H9 (cell line): ENCODE measurements around the gene KCNH1. TPM values are rescaled to one million over a fixed set of nuclear protein-coding genes. Genes with fewer than 3 reads are reported as not detected.

Source experiments
- DNase-seq: peaks from one replicate; pipeline ENCODE4 v3.0.0-alpha.2; 2017
- H2AFZ ChIP-seq: one replicate; pipeline ENCODE4 v1.6.1; 2013; ENCODE audit warnings: mild to moderate bottlenecking, low read length, control low read depth, moderate library complexity
- H2AK5ac ChIP-seq: 2 replicates; pipeline ENCODE4 v1.6.1; 2013; ENCODE audit warnings: low read length, control low read depth, mixed read lengths; ENCODE audit not compliant: insufficient read length
- H2BK120ac ChIP-seq: one replicate; pipeline ENCODE4 v1.6.1; 2013; ENCODE audit warnings: low read depth, mild to moderate bottlenecking, low read length, control low read depth, inconsistent platforms; ENCODE audit not compliant: poor library complexity, severe bottlenecking
- H2BK12ac ChIP-seq: 2 replicates; pipeline ENCODE4 v1.6.1; 2013; ENCODE audit warnings: low read length, control low read depth, mixed read lengths, low read depth; ENCODE audit not compliant: insufficient read length
- H2BK15ac ChIP-seq: 2 replicates; pipeline ENCODE4 v1.6.1; 2013; ENCODE audit warnings: low read depth, low read length, control low read depth
- H2BK20ac ChIP-seq: one replicate; pipeline ENCODE4 v1.6.1; 2013; ENCODE audit warnings: low read depth, mild to moderate bottlenecking, low read length, control low read depth, inconsistent platforms; ENCODE audit not compliant: poor library complexity, severe bottlenecking
- H2BK5ac ChIP-seq: 2 replicates; pipeline ENCODE4 v1.6.1; 2013; ENCODE audit warnings: low read length, control low read depth, mixed read lengths; ENCODE audit not compliant: insufficient read length
- H3K14ac ChIP-seq: 2 replicates; pipeline ENCODE4 v1.6.1; 2013; ENCODE audit warnings: low read length, control low read depth; ENCODE audit not compliant: insufficient read depth
- H3K18ac ChIP-seq: 2 replicates; pipeline ENCODE4 v1.6.1; 2013; ENCODE audit warnings: low read depth, mild to moderate bottlenecking, mixed read lengths, low read length, control low read depth; ENCODE audit not compliant: insufficient read length
- H3K23ac ChIP-seq: 2 replicates; pipeline ENCODE4 v1.6.1; 2013; ENCODE audit warnings: low read length, control low read depth, mixed read lengths, low read depth; ENCODE audit not compliant: insufficient read length
- H3K23me2 ChIP-seq: 2 replicates; pipeline ENCODE4 v1.6.1; 2013; ENCODE audit warnings: low read depth, mild to moderate bottlenecking, mixed read lengths, low read length, control low read depth; ENCODE audit not compliant: insufficient read length, poor library complexity, severe bottlenecking
- H3K27ac ChIP-seq: 2 replicates; pipeline ENCODE4 v1.5.1; 2013; ENCODE audit warnings: low read length, control low read depth, mixed read lengths, low read depth; ENCODE audit not compliant: insufficient read length
- H3K27me3 ChIP-seq: 2 replicates; pipeline ENCODE4 v1.6.1; 2013; ENCODE audit warnings: low read length, control low read depth, inconsistent platforms; ENCODE audit not compliant: insufficient read depth
- H3K4ac ChIP-seq: 2 replicates; pipeline ENCODE4 v1.6.1; 2013; ENCODE audit warnings: low read depth, mild to moderate bottlenecking, control low read depth, inconsistent platforms, low read length, moderate library complexity
- H3K4me1 ChIP-seq: 2 replicates; pipeline ENCODE4 v1.6.1; 2013; ENCODE audit warnings: low read length, control low read depth, inconsistent platforms; ENCODE audit not compliant: insufficient read depth
- H3K4me2 ChIP-seq: 2 replicates; pipeline ENCODE4 v1.6.1; 2013; ENCODE audit warnings: low read length, control low read depth, mixed read lengths; ENCODE audit not compliant: insufficient read length, insufficient read depth
- H3K56ac ChIP-seq: 2 replicates; pipeline ENCODE4 v1.6.1; 2013; ENCODE audit warnings: low read depth, mild to moderate bottlenecking, mixed read lengths, low read length, control low read depth; ENCODE audit not compliant: insufficient read length
- H3K79me1 ChIP-seq: 2 replicates; pipeline ENCODE4 v1.6.1; 2013; ENCODE audit warnings: low read depth, mild to moderate bottlenecking, moderate library complexity, low read length, control low read depth, inconsistent platforms; ENCODE audit not compliant: insufficient read depth, poor library complexity, severe bottlenecking
- H3K79me2 ChIP-seq: 2 replicates; pipeline ENCODE4 v1.6.1; 2013; ENCODE audit warnings: low read length, control low read depth, inconsistent platforms; ENCODE audit not compliant: insufficient read depth
- H3K9ac ChIP-seq: 2 replicates; pipeline ENCODE4 v1.6.1; 2013; ENCODE audit warnings: low read length, control low read depth, mixed read lengths; ENCODE audit not compliant: insufficient read length; ENCODE audit errors: extremely low read depth
- H3K9me3 ChIP-seq: one replicate; pipeline ENCODE4 v1.6.1; 2013; ENCODE audit warnings: low read depth, low read length, inconsistent platforms; ENCODE audit not compliant: control insufficient read depth
- H3T11ph ChIP-seq: one replicate; pipeline ENCODE4 v1.6.1; 2013; ENCODE audit warnings: mild to moderate bottlenecking, low read length, control low read depth, inconsistent platforms
- H4K20me1 ChIP-seq: one replicate; pipeline ENCODE4 v1.6.1; 2013; ENCODE audit not compliant: control insufficient read depth, insufficient read length, insufficient read depth
- H4K5ac ChIP-seq: 2 replicates; pipeline ENCODE4 v1.6.1; 2013; ENCODE audit warnings: low read depth, mild to moderate bottlenecking, mixed read lengths, low read length, control low read depth; ENCODE audit not compliant: insufficient read length
- H4K8ac ChIP-seq: replicated peaks from 2 replicates; pipeline ENCODE4 v1.6.1; 2013; ENCODE audit warnings: low read length, control low read depth, mixed read lengths, low read depth; ENCODE audit not compliant: insufficient read length
- H4K91ac ChIP-seq: 2 replicates; pipeline ENCODE4 v1.6.1; 2013; ENCODE audit warnings: low read depth, mild to moderate bottlenecking, moderate library complexity, mixed read lengths, low read length, control low read depth; ENCODE audit not compliant: insufficient read length
- H3K27ac Mint-ChIP-seq, 3 experiments: 2 replicates in 2 of 3; 3 replicates in 1 of 3; pipeline ENCODE4 v1.8.0; 2020 to 2021; ENCODE audit warnings: mixed read lengths in 3 of 3, mild to moderate bottlenecking in 1 of 3, moderate library complexity in 1 of 3
- H3K27me3 Mint-ChIP-seq: 2 replicates; pipeline ENCODE4 v1.8.0; 2021; ENCODE audit warnings: low read depth, mild to moderate bottlenecking, moderate library complexity, mixed read lengths
- H3K36me3 Mint-ChIP-seq, 3 experiments: 2 replicates in 2 of 3; 3 replicates in 1 of 3; pipeline ENCODE4 v1.8.0; 2020 to 2021; ENCODE audit warnings: low read depth in 3 of 3, mixed read lengths in 3 of 3; ENCODE audit not compliant: insufficient read depth in 1 of 3
- H3K4me1 Mint-ChIP-seq, 2 experiments: 2 replicates each; pipeline ENCODE4 v1.8.0; 2020; ENCODE audit warnings: mixed read lengths in 2 of 2
- H3K4me3 Mint-ChIP-seq, 2 experiments: 2 replicates in 1 of 2; 3 replicates in 1 of 2; pipeline ENCODE4 v1.8.0; 2020 to 2021; ENCODE audit warnings: mild to moderate bottlenecking in 2 of 2, mixed read lengths in 2 of 2, moderate library complexity in 1 of 2
- H3K9me3 Mint-ChIP-seq, 2 experiments: 2 replicates in 1 of 2; 3 replicates in 1 of 2; pipeline ENCODE4 v1.8.0; 2020; ENCODE audit warnings: mild to moderate bottlenecking in 2 of 2, mixed read lengths in 2 of 2, moderate library complexity in 1 of 2
- CTCF ChIP-seq: fragments of 200-600 bp; sonication (generic); conservative IDR thresholded peaks from 3 replicates; pipeline ENCODE4 v1.8.0; 2021; ENCODE audit warnings: antibody characterized with exemption, mild to moderate bottlenecking
- WGBS: extraction: QIAGEN DNeasy Blood & Tissue Kit; methylation state at CpG from one replicate; pipeline ENCODE4 v1.1.7; 2013; ENCODE audit warnings: missing lambda C conversion rate, low lambda C conversion rate, mixed read lengths; ENCODE audit not compliant: insufficient read length; ENCODE audit errors: extremely low coverage; 5-methylcytosine and 5-hydroxymethylcytosine counted together
- total RNA-seq: library from RNA; stranded (reverse); gene quantifications from 2 replicates; pipeline ENCODE4 v1.2.1, GENCODE V29; 2021

The KCNH1 gene
- total RNA-seq, 1 experiment from 2014 or later: 0.11 TPM

- no peaks in the 10 kb centered on the region for H3K4me1 Mint-ChIP-seq
- H3K79me1 ChIP-seq: no peaks in the 10 kb centered on the region
Observed at GRCh38 chr1:210764536-210764935, 369.4 kb downstream of the KCNH1 start.

More at GRCh38 chr1:210764536-210764935, 369.4 kb downstream of the KCNH1 start:
- Histone ChIP-seq H3K23ac (no peak overlapping the region), H3K4me1 (no peaks in the 10 kb centered on the region), H3K4me2 (no peak overlapping the region), H3K18ac (no peak overlapping the region), H3K4ac (no peak overlapping the region), H3T11ph (no peak overlapping the region), H3K9ac (no peak overlapping the region), H2BK12ac (no peak overlapping the region), H3K79me2 (no peaks in the 10 kb centered on the region), H2BK15ac (no peak overlapping the region), H2AFZ (no peak overlapping the region), H4K91ac (no peak overlapping the region), H3K23me2 (no peaks in the 10 kb centered on the region), H2BK120ac (no peak overlapping the region), H3K14ac (no peak overlapping the region), H4K5ac (no peak overlapping the region), H3K56ac (no peak overlapping the region), H4K20me1 (no peaks in the 10 kb centered on the region), H4K8ac (no peak overlapping the region), H2BK20ac (no peak overlapping the region), H2BK5ac (no peak overlapping the region), H3K27me3 (no peaks in the 10 kb centered on the region), H3K9me3 (no peaks in the 10 kb centered on the region), H2AK5ac (no peak overlapping the region), H3K27ac (no peak overlapping the region)
- H3K4me3 Mint-ChIP-seq: no peak overlapping the region
- H3K9me3 Mint-ChIP-seq: peaks cover 8 to 12% of the 10 kb centered on the region in 2 experiments; a peak in 4 of 5 replicates
- no peak overlapping the region for H3K27ac Mint-ChIP-seq
- WGBS: no CpG with 5 or more reads among the region's 2 CpGs
- peaks cover 0 to 2% (median 0%) of the 10 kb centered on the region in 3 experiments; a peak in 2 of 7 replicates for H3K36me3 Mint-ChIP-seq
- peaks cover 6% of the 10 kb centered on the region for H3K27me3 Mint-ChIP-seq
- DNase-seq: no peak
- no peak for TF ChIP-seq CTCF
